DND-41 (cell line): Measurements from ENCODE around the gene RABGAP1.

Experiments used
- EZH2 ChIP-seq: IDR thresholded peaks from 3 replicates; pipeline ENCODE4 v1.6.1; 2012; ENCODE audit warnings: borderline replicate concordance, low read depth, mild to moderate bottlenecking, moderate library complexity, low read length, inconsistent platforms; ENCODE audit not compliant: severe bottlenecking
- TF ChIP-seq, protein P1 (sequence below): IDR thresholded peaks from 2 replicates; pipeline ENCODE4 v1.5.1; 2012; ENCODE audit warnings: borderline replicate concordance, low read length, moderate library complexity, mild to moderate bottlenecking; ENCODE audit not compliant: poor library complexity, severe bottlenecking; ENCODE audit errors: extremely low read depth

DNA sequence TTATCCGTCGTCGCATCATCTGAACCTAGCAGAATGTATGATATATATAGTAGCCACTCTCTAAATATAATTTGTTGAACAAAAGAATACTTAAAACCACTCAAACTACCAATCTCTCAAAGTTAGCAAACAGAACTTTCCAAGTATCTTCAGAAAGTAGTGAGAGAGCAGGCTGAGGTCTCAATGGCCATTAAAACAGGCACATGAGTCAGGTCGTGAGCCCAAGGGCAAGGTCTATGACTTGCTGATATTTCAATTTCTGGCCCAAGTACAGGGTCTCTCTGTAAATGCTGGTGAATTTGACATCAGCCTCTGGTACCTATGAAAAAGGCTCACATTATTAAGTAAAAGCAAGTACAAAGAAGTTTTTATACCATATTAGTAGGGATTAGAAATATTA is 187.8 kb downstream of the RABGAP1 start:
- TF ChIP-seq, protein P1, sequence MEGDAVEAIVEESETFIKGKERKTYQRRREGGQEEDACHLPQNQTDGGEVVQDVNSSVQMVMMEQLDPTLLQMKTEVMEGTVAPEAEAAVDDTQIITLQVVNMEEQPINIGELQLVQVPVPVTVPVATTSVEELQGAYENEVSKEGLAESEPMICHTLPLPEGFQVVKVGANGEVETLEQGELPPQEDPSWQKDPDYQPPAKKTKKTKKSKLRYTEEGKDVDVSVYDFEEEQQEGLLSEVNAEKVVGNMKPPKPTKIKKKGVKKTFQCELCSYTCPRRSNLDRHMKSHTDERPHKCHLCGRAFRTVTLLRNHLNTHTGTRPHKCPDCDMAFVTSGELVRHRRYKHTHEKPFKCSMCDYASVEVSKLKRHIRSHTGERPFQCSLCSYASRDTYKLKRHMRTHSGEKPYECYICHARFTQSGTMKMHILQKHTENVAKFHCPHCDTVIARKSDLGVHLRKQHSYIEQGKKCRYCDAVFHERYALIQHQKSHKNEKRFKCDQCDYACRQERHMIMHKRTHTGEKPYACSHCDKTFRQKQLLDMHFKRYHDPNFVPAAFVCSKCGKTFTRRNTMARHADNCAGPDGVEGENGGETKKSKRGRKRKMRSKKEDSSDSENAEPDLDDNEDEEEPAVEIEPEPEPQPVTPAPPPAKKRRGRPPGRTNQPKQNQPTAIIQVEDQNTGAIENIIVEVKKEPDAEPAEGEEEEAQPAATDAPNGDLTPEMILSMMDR: no peak
- no peak for TF ChIP-seq EZH2
